Activated naive CD8-positive, alpha-beta T cell treated with anti-CD3 and anti-CD28 coated beads, Interleukin-2, amount 50 U/mL, for 16 hours (primary cell): ENCODE measurements around the gene TPM4.

Experiments
- DNase-seq: peaks from one replicate; pipeline ENCODE4 v3.0.0-alpha.2; 2020; ENCODE audit warnings: low read depth, low spot score

Gene TPM4

GRCh38 chr19:16041299-16041990, 34.9 kb upstream of the TPM4 start:
- peak; percentile 59 for DNase-seq

GRCh38 chr19:16041991-16042386, 34.3 kb upstream of the TPM4 start:
- no peak for DNase-seq

GRCh38 chr19:16042533-16043085, 33.7 kb upstream of the TPM4 start:
- no peak for DNase-seq

GRCh38 chr19:16043156-16043757, 33.0 kb upstream of the TPM4 start:
- no peak for DNase-seq

GRCh38 chr19:16044746-16045145, 31.5 kb upstream of the TPM4 start:
- DNase-seq = no peak

- DNase-seq = no peak
Measured at GRCh38 chr19:16045171-16045570, 31.1 kb upstream of the TPM4 start.

- no peak for DNase-seq
Measured at GRCh38 chr19:16045893-16046292, 30.4 kb upstream of the TPM4 start.

GRCh38 chr19:16048583-16048982, 27.7 kb upstream of the TPM4 start:
- no peak for DNase-seq

- no peak for DNase-seq
Measured at GRCh38 chr19:16051254-16052025, 24.9 kb upstream of the TPM4 start.

GRCh38 chr19:16052353-16052752, 23.9 kb upstream of the TPM4 start:
- no peak for DNase-seq

GRCh38 chr19:16057062-16057461, 19.2 kb upstream of the TPM4 start:
- no peak for DNase-seq

- no peak for DNase-seq
Measured at GRCh38 chr19:16060294-16060693, 16.0 kb upstream of the TPM4 start.

- no peak for DNase-seq
Measured at GRCh38 chr19:16061943-16062342, 14.4 kb upstream of the TPM4 start.

- DNase-seq = no peak
Measured at GRCh38 chr19:16062789-16063188, 13.5 kb upstream of the TPM4 start.

- DNase-seq = no peak
Measured at GRCh38 chr19:16064209-16064889, 11.9 kb upstream of the TPM4 start.

GRCh38 chr19:16066611-16067104, 9.6 kb upstream of the TPM4 start:
- DNase-seq = no peak

- DNase-seq = no peak
Measured at GRCh38 chr19:16067205-16067938, 8.9 kb upstream of the TPM4 start.

- no peak for DNase-seq
Measured at GRCh38 chr19:16068696-16069259, 7.5 kb upstream of the TPM4 start.

- no peak for DNase-seq
Measured at GRCh38 chr19:16069813-16070365, 6.4 kb upstream of the TPM4 start.

- DNase-seq = peak; percentile 41
Measured at GRCh38 chr19:16070366-16070990, 5.8 kb upstream of the TPM4 start.
